ENCODE measurements around the gene UPP2.

The UPP2 gene

GRCh38 chr2:158134055-158134454 is 32.4 kb downstream of the UPP2 start:
- TF ChIP-seq CTCF (IDR thresholded peaks at IDR 0.05; ENCODE audit: insufficient read depth, low read length, poor library complexity, severe bottlenecking): no peak
- Histone ChIP-seq H3K4me3 (replicated peaks; ENCODE audit: low read depth, low read length) (no peak overlapping the region), H3K27me3 (replicated peaks; ENCODE audit: control insufficient read depth, insufficient read depth, low read length) (no peaks in the 10 kb centered on the region; the same call in 1 of the 2 replicates), H3K36me3 (ENCODE audit: control insufficient read depth, insufficient read depth, low read length) (no peaks in the 10 kb centered on the region)
- DNase-seq (ENCODE audit: extremely low read depth, insufficient read length): no peak

GRCh38 chr2:158134655-158135054 is 33.0 kb downstream of the UPP2 start:
- no peak for TF ChIP-seq CTCF (IDR thresholded peaks at IDR 0.05; ENCODE audit: insufficient read depth, low read length, poor library complexity, severe bottlenecking)
- H3K4me3 ChIP-seq (replicated peaks; ENCODE audit: low read depth, low read length): no peak overlapping the region
- DNase-seq (ENCODE audit: extremely low read depth, insufficient read length): no peak
- H3K27me3 ChIP-seq (replicated peaks; ENCODE audit: control insufficient read depth, insufficient read depth, low read length): no peaks in the 10 kb centered on the region; the same call in none of the 2 replicates
- no peaks in the 10 kb centered on the region for H3K36me3 ChIP-seq (ENCODE audit: control insufficient read depth, insufficient read depth, low read length)

GRCh38 chr2:158135096-158135495 is 33.4 kb downstream of the UPP2 start:
- H3K4me3 ChIP-seq (replicated peaks; ENCODE audit: low read depth, low read length): no peak overlapping the region
- no peak for TF ChIP-seq CTCF (IDR thresholded peaks at IDR 0.05; ENCODE audit: insufficient read depth, low read length, poor library complexity, severe bottlenecking)
- no peaks in the 10 kb centered on the region; the same call in none of the 2 replicates for H3K27me3 ChIP-seq (replicated peaks; ENCODE audit: control insufficient read depth, insufficient read depth, low read length)
- H3K36me3 ChIP-seq (ENCODE audit: control insufficient read depth, insufficient read depth, low read length): no peaks in the 10 kb centered on the region
- DNase-seq (ENCODE audit: extremely low read depth, insufficient read length): no peak

GRCh38 chr2:158138255-158138654 is 36.6 kb downstream of the UPP2 start:
- TF ChIP-seq CTCF (IDR thresholded peaks at IDR 0.05; ENCODE audit: insufficient read depth, low read length, poor library complexity, severe bottlenecking): no peak
- H3K4me3 ChIP-seq (replicated peaks; ENCODE audit: low read depth, low read length): no peak overlapping the region
- no peak for DNase-seq (ENCODE audit: extremely low read depth, insufficient read length)

GRCh38 chr2:158140201-158140600 is 38.5 kb downstream of the UPP2 start:
- no peaks in the 10 kb centered on the region; the same call in none of the 2 replicates for H3K27me3 ChIP-seq (replicated peaks; ENCODE audit: control insufficient read depth, insufficient read depth, low read length)
- H3K4me3 ChIP-seq (replicated peaks; ENCODE audit: low read depth, low read length): no peak overlapping the region
- no peak for TF ChIP-seq CTCF (IDR thresholded peaks at IDR 0.05; ENCODE audit: insufficient read depth, low read length, poor library complexity, severe bottlenecking)
- H3K36me3 ChIP-seq (ENCODE audit: control insufficient read depth, insufficient read depth, low read length): no peaks in the 10 kb centered on the region
- no peak for DNase-seq (ENCODE audit: extremely low read depth, insufficient read length)

More at GRCh38 chr2:158138255-158138654, 36.6 kb downstream of the UPP2 start:
- Histone ChIP-seq H3K27me3 (replicated peaks; ENCODE audit: control insufficient read depth, insufficient read depth, low read length) (no peaks in the 10 kb centered on the region; the same call in none of the 2 replicates), H3K36me3 (ENCODE audit: control insufficient read depth, insufficient read depth, low read length) (no peaks in the 10 kb centered on the region)

GRCh38 chr2:158142165-158142564 is 40.5 kb downstream of the UPP2 start:
- H3K27me3 ChIP-seq (replicated peaks; ENCODE audit: control insufficient read depth, insufficient read depth, low read length): no peaks in the 10 kb centered on the region; the same call in 1 of the 2 replicates
- no peak for DNase-seq (ENCODE audit: extremely low read depth, insufficient read length)
- no peak for TF ChIP-seq CTCF (IDR thresholded peaks at IDR 0.05; ENCODE audit: insufficient read depth, low read length, poor library complexity, severe bottlenecking)

More at GRCh38 chr2:158142165-158142564, 40.5 kb downstream of the UPP2 start:
- H3K36me3 ChIP-seq (ENCODE audit: control insufficient read depth, insufficient read depth, low read length): no peaks in the 10 kb centered on the region
- no peak overlapping the region for H3K4me3 ChIP-seq (replicated peaks; ENCODE audit: low read depth, low read length)
